ENCODE results near the gene ANXA7.
"Not testable (repeated sequence)": the region's sequence is repeated elsewhere in the genome, so short reads cannot be mapped to it uniquely, and the experiment has no call there.

The ANXA7 gene

GRCh38 chr10:73406846-73407245 lies 7.0 kb downstream of the ANXA7 start:
- DNase-seq: no peak

GRCh38 chr10:73405556-73405955 lies 8.3 kb downstream of the ANXA7 start:
- no peak for DNase-seq

DNA sequence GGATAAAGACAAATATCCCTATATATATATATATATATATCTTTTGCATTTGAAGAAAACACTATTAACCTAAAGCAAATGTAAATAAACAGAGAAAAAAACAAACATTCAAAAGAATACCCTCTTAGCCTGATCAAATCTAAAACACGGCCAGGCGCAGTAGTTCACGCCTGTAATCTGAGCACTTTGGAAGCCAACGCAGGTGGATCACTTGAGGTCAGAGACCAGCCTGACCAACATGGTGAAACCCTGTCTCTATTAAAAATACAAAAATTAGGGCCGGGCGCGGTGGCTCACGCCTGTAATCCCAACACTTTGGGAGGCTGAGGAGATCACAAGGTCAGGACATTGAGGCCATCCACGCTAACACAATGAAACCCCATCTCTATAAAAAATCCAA lies 9.2 kb downstream of the ANXA7 start:
- DNase-seq: no peak

GRCh38 chr10:73401636-73402035 lies 12.2 kb downstream of the ANXA7 start:
- DNase-seq: no peak

DNA sequence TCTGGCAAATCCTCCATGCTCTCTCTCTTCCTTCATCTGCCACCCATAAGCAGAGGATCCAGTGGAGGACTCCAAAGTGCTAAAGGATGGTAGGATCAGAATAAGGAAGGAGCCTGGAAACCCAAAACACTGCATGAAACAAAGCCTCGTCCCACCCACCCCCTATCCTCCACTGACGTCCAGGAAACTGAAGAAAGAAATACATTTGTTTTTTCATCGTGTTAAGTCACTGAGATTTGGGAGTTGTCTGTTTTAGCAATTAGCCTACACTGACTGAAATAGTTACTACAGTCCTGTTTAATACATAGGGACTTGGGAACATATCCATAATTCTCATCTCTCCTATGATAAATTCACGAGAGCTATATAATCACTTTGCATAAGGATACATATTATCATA lies 14.8 kb downstream of the ANXA7 start:
- DNase-seq: no peak

- no peak for DNase-seq
These were observed 15.8 kb downstream of the ANXA7 start for GRCh38 chr10:73398024-73398423.

GRCh38 chr10:73394325-73394724 lies 19.5 kb downstream of the ANXA7 start:
- not testable (repeated sequence) for DNase-seq

DNA sequence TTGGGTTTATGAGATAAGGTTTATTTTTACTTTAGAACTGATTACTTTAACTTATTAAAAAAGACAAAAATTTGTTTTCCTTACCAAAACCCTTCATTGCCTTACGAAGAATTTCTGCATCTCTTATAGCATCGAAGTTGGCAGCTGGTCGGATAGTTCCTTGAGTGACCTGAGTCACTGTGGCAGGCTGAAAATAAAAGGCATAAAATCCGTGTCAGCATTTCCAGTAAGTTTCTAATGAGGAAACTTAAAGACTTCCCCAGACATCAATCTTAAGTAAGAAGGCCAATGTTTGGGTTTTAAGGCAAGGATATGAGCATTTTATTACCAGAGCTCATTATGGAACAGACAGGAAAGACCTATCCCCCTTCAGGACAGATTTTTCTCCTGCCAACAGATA lies 25.6 kb downstream of the ANXA7 start:
- no peak for DNase-seq

- no peak for DNase-seq
These were observed 27.3 kb downstream of the ANXA7 start for GRCh38 chr10:73386583-73386982.

- no peak for DNase-seq
These were observed 34.7 kb downstream of the ANXA7 start for GRCh38 chr10:73379064-73379748.

GRCh38 chr10:73376679-73377078 lies 37.2 kb downstream of the ANXA7 start:
- DNase-seq: no peak

GRCh38 chr10:73368238-73368637 lies 45.6 kb downstream of the ANXA7 start:
- peak; percentile 22 for DNase-seq

DNA sequence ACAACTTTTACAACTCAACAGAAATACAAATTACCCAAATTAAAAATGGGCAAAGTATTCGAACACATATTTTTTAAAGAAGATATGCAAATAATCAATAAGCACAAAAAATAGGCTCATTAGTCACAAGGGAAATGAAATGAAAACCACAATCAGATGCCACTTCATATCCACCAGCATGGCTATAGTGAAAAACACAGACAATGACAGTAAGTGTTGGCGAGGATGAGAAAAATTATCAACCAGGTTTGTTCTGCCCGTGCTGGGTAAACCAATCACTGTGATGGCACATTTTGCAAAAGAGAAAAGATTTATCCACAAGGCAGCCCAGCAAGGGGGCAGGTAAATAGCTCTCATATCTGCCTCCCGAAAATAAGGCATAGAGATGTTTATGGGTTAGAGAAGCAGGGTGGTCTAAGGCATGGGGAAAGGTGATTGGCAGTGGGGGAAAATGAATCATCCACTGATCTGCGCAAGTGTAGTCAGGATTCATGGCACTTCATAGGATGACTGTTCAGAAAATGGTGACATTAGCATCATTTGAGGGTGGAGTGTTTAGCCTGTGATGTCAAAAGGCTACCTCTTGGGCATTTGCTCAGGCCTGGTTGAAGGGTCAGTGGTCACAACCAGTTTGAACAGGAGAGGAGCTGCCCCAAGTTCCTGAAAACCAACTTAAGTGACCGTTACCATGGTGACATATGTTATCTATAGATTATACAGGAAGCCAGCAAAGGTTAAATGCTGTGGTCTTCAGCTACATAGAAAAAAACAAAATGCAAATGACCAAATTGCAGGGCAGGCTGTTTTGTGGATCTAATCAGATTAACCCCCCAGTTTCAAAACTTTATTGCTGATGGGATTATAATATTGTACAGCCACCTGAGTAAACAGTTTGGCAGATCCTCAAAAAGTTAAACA lies 47.2 kb downstream of the ANXA7 start:
- no peak for DNase-seq

DNA sequence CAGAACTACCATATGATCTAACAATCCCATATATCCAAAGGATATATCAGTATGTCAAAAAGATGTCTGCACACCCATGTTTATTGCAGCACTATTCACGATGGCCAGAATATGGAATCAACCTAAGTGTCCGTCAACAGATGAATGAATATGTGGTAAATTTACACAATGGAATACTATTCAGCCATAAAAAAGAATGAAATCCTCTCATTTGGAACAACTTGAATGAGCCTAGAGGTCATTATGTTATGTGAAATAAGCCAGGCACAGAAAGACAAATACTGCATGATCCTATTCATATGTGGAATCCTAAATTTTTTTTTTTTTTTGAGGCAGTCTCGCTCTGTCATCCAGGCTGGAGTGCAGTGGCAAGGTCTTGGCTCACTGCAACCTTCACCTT lies 48.9 kb downstream of the ANXA7 start:
- DNase-seq: no peak

DNA sequence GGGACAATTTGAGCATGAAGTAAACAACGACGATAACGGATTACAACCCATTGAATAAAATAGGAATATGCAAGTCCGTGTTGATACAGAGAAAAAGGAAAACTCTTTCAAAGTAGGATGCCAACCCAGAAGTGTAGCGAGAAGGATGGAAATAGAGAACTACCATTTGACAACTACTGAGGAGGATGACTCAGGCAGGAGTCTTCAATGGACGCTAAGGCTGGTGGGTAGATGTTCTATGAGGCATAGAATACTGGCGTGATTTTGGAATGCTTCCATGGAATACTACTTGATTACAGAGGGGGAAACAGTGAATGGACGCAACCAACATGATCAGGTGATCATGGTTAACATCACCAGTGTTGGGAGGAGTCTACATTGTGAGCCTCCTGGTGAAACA lies 54.4 kb downstream of the ANXA7 start:
- no peak for DNase-seq

DNA sequence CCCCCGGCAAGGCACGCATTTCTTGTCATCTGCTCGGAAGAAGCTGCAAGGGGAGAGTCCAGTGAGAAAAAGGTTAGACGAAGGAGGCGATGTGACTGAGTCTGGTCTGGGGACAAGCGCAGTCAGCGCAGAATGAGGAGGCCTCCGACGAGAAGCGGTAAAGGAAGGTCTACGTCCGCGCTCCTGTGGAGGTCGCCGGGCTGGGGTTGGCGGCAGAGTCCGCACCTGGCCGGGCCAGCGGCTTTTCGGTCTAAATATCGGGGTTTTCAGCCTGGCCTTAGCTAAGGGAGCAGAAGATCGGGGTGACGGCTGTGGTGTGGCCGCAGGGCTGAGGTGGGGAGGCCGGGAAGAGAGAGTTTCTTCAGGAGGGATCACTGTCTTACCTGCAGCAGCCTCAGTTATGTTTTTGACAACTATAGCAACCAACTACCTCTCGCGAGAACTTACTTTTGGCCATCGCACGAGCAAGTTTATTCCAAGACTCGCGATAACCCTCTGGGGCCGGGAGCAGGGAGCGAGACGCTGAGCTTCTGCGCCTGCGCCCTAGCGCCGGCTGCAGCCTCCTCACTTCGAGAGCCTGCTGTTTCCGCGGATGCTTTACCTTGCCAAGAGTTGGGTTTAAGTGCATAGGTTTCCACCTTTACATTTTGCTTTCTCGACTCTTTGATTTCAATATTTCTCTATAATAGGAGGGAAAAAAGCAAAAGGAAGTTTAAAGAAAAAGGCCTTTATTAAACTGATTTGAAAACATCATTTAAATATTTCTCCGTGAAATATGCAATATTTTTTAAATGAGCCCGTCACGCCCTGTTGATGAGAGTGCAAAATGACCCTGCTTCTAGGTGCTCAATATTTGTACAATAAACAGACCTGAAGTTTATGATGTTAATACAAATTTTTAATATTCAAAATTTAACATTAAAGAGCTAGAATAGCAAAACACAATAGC lies 55.3 kb downstream of the ANXA7 start, which contains the start of gene CFAP70:
Gene CFAP70 (minus strand): TSS at position 534 of the 949 bp plus-strand sequence. CDS start 4,068 bp downstream, outside the sequence.
- peak; percentile 92 for DNase-seq

- DNase-seq: no peak
These were observed 56.0 kb downstream of the ANXA7 start for GRCh38 chr10:73357821-73358220.

DNA sequence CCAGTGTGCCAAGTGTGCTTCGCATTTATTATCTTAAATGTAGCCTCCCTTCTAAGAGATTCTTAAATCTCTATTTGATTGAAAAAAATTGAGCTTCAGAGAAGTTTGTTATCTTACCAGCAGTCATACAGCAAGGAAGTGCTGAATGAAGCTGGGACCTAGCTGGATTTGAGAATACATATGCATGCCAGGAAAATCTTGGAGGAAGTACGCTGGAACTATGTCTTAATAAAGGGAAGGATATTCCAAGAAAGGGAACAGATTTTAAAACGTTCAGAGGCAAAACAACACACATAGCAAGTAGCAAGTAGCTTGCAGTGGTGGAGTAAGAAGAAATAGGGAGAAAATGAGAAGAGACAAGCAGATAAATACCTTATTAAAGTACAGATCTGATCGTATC lies 56.7 kb downstream of the ANXA7 start:
- DNase-seq: no peak

DNA sequence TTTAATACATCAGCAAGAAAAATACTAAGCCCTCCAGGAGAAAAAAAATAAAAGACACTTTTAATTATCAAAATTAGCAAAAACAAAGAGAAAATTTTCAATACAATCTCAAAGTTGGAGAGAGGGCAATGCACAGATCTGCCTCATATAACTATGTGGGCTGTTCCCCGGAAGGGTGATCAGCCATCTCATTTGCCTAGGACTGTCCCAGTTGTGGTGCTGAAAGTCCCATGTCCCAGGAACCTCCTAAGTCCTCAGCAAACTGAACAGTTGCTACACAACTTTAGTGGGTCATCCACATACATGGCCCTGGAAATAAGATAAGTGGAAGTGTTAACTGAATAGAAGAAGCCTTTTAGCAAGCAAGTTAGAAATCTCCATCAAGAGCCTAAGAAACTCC lies 69.6 kb downstream of the ANXA7 start:
- DNase-seq: no peak

- DNase-seq: no peak
These were observed 73.7 kb downstream of the ANXA7 start for GRCh38 chr10:73340121-73340520.

- no peak for DNase-seq
These were observed 74.4 kb downstream of the ANXA7 start for GRCh38 chr10:73339436-73339835.

GRCh38 chr10:73338801-73339368 lies 75.0 kb downstream of the ANXA7 start:
- no peak for DNase-seq

DNA sequence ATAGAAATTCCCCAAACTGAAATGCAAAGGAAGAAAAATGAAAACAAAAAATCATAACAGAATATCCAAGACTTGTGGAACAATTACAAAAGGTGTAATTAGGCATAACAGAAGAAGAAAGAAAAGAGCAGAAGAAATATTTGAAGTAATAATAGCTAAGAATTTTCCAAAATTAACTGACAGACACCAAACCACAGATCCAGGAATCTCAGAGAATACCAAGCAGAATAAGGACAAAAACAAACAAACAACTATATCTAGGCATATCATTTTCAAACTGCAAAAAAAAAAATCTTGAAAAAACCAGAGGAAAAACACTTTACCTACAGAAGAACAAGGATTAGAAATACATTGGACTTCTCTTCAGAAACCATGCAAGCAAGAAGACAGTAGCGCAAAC lies 80.7 kb downstream of the ANXA7 start:
- no peak for DNase-seq

Data from stimulated activated CD4-positive, alpha-beta T cell treated with anti-CD3 and anti-CD28 coated beads, Interleukin-4, amount 100 ng/mL, for 24 hours (primary cell).